ENCODE measurements around the gene PITPNM2.

PITPNM2 gene

GRCh38 chr12:123143736-123144461, 7.0 kb downstream of the PITPNM2 start:
- DNase-seq: peak; percentile 54

GRCh38 chr12:123142921-123143735, 7.8 kb downstream of the PITPNM2 start:
- DNase-seq: peak; percentile 33

- peak; percentile 76 for DNase-seq
These were observed 8.4 kb downstream of the PITPNM2 start for GRCh38 chr12:123142518-123142840.

GRCh38 chr12:123141615-123142517, 9.0 kb downstream of the PITPNM2 start:
- DNase-seq: peak; percentile 86

DNA sequence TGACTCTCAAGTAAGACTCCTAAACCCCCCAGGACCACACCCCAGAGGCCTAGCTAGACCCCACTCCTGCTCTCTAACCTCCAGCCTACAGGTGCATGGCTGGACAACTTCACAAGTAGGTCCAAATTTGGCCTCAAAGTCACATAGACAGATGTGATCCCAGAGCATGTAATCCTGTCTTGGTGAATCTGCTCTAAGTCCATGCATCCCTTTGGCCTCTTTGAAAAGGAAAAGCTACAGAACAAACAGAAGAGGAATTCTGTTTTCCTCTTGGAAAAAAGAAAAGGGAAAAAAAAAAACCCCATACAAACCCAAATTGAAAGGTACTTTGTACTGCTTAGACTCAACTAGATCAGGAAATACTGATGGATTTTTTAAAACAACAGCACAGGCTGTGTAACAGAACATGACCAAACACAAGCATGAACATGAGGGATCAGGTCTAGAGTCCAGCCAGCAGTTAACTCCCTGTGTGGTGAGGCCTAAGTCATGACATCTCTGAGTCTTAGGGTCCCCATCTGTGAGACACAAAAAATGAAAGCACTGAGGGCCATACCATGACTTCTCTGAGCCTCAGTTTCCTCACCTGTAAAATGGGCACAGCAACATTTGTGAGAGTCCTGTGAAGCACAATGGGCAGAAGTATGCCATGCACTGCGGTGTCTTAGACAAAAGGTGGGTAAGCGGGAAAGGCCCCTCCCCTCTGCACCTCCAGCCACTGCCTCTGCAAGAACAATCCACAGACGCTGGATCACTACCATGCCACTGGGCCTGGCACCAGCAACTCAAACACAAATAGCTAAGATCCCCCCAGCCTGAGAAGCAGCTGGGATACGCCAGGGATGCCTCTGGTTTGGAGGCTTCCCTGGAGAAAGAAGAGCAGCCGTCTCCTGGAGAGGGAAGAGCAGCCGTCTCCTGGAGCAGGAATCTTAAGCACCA, 9.9 kb downstream of the PITPNM2 start:
- DNase-seq: no peak

DNA sequence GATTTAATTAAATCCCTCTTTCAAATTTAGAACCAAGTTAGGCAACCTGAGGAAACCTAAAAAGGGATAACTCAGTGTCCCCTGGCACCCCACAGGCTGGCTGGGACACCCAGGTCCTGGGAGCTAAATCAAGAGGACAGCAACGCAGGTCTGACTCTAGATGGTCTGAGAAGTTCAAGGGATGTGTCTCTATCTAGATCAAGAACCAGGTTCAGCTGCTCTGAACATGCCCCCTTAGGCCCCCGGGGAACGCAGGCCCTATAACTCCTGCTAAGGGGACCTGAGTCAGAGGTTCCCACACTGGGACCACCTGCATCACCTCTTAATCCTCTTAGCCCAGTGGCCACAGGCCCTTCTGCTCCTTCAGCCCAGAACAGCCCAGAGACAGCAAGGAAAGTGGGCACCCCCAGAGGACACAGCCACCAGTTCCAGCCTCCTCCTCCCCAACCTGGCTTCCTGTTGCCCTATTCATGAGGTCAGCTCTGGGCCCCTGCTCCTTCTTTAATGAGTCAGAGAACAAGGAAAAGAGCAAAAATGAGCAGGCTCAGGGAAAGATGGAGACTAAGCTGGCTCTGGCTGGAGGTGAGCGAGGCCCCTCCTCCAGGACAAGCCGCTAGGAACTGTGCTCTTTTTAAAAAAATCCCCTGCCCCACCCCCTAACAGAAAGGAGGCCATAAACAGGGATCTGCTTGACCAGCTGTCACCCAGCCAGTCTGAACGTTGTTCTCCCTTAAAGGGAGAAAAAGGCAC, 10.8 kb downstream of the PITPNM2 start:
- peak; percentile 61 for DNase-seq

- no peak for DNase-seq
These were observed 15.2 kb downstream of the PITPNM2 start for GRCh38 chr12:123135688-123136087.

GRCh38 chr12:123134826-123135225, 16.1 kb downstream of the PITPNM2 start:
- DNase-seq: no peak

DNA sequence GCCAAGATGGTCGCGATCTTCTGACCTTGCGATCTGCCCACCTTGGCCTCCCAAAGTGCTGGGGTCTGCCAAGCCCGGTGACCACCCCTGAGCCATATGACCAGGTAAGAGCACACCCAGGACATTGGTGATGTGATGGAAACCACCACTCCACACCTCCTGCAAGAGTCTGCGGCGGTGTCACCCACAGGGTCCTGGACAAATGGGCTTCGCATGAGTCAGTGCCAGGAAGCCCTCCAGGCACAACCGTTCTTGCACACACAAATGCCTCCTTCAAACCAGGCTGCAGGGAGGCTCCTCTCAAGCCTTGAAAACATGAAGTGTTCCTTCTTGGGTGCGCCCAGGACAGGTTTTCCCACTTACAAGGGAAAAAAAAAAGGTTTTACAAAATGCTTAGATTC, 16.6 kb downstream of the PITPNM2 start:
- no peak for DNase-seq

- no peak for DNase-seq
These were observed 17.2 kb downstream of the PITPNM2 start for GRCh38 chr12:123133701-123134100.

DNA sequence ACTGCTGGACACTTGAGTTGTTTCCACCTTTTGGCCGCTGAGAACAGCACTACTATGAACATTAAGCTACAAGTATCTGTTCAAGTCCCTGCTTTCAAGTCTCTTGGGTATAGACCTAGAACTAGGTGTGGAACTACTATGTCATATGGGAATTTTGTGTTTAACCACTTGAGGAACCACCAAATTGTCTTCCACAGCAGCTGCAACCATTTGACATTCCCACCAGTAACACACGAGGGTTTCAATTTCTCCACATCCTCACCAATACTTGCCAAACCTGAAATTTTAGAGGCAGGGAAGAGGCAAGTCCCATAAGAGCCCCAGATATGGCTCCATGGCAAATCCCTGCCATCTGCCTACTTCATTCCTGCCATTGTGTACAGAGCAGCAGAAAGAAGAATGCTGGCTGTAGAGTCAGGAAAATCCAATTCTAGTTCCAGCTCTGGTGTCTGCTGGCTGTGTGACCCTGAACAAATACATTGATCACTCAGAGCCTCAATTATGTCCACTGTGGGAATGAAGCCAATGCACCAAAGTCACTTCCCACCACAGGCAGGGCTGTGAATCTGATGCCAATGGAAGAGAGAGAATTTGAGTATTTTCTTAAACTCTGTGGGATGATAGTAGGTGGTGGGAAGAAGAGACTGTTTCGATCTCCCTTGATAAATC, 17.8 kb downstream of the PITPNM2 start:
- DNase-seq: no peak

- DNase-seq: no peak
These were observed 18.9 kb downstream of the PITPNM2 start for GRCh38 chr12:123131879-123132402.

DNA sequence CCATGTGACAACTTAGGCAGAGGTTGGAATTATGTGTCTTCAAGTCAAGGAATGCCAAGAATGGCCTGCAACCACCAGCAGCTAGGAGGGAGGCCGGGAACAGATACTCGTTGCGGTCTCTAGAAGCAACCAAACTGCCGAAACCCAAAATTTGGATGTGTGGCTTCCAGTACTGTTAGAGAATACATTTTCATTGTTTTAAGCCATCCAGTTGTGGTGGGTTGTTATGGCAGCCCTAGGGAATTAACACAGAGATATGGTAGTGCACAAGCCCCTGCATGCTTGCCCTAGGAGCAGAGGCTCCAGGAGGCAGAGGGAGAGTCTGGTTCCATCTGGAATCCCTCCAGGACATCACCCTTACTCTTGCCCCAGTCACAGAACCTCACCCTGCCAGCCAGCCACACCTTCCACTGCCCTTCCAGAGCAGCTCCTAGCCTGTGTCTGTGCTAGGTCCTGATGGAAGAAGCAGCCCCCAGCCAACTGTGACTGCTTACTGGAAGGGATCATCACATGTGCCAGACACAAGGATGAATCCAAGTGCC, 19.5 kb downstream of the PITPNM2 start:
- DNase-seq: peak; percentile 77

- no peak for DNase-seq
These were observed 21.3 kb downstream of the PITPNM2 start for GRCh38 chr12:123129621-123130020.

GRCh38 chr12:123127182-123127495, 23.8 kb downstream of the PITPNM2 start:
- no peak for DNase-seq

DNA sequence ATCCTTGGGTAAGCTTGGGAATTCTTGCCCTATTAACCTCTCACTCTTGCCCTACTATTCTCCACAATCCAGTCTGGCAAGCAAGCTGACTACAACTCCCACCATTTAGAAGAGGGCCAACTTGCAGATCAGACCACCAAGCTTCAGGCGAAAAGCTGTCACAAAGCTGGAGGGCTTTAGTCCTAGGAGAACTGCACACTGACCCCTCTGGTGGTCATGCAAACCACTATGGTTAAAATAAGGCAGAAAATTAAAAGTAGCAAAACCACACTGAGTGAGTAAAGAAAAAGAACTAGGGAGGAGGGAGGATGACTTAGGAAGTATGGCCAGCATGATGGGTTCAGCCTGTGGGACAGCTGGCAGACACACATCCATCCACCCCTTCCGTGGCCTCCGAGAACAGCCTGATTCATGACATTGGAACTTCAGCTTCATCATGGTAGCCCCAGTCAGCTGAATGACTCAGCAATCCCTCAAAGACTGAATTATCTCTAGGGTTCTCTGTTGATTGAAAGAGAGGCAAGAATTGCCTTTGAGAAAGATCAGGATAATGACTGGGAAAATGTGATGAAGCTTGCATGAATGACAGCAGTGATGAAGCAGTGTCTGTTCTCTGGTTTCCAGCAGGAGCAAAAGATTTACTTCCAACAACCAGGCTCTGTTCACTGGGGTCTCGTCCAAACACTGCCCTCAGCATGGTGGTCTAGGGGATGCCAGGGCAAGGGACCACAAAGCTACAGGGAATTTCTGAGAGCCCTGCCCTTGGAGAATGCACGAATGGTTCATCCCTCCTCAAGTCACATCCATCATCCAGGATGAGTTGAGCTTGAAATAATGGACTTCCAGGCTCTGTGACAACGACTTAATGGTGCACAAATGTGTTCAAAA, 24.4 kb downstream of the PITPNM2 start:
- peak; percentile 99 for DNase-seq

DNA sequence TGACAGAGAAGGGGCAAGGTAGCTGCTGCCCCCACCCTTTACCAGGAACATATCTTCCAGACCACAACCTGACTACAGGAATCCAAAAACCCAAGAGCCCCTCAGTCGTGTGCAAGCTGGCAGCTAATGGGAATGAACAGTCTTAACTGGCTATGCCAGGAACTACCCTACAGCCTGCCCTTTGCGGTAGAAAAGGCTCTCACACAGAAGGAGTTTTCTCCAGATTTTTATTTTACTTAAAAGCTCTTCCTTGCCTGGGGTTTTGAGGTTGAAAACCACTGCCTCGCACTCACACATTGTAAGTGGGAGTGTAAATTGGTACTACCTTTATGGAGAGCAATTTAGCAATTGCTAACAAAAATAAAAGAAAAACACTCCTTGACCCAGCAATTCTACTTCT, 28.3 kb downstream of the PITPNM2 start:
- DNase-seq: no peak

- no peak for DNase-seq
These were observed 29.2 kb downstream of the PITPNM2 start for GRCh38 chr12:123121670-123122069.

DNA sequence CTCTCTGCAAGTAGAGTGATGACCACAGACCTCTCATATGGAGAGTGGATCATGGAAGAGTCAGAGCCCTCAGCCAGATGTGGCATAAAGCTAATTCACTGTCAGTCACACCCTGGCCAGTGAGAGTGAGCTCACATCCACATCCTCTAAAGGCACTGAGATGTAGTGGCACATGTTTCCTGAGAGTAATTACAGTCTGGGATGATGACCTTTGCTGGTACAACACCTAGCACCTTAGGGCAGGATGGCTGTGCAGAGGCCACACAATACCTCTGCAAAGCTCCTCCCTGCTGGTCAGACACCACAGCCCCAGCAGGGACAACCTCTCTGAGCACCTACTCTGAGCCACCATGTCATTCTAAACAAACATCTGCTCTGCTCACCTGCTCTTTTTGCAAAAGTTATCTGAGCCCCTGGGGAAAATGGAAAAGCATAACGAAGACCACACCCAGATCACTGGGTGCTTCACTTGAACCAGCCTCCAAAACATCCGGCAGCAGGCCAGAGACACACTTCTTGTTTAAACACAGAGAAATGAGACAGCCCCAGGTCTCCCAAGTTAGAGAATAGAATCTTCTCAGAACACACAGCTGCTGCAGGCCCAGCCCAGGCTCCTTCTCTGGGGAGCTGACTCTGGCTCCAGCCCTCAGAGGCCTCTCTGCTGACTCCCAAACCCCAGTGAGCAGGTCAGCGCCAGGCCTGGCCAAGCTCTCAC, 30.3 kb downstream of the PITPNM2 start:
- DNase-seq: no peak
